Adipocyte (in vitro differentiated cells): ENCODE measurements around the gene DLG2.
A peak's percentile ranks its signal among the peaks of the same experiment; 100 is the strongest.

Source experiments
- DNase-seq: peaks from one replicate; pipeline ENCODE4 v3.0.0-alpha.2; 2015; ENCODE audit warnings: low read depth
- H3K27me3 ChIP-seq: replicated peaks from 2 replicates; pipeline ENCODE4 v1.7.0; 2013; ENCODE audit warnings: mild to moderate bottlenecking, low read length, moderate library complexity; ENCODE audit not compliant: control insufficient read depth, insufficient read depth
- H3K36me3 ChIP-seq: 2 replicates; pipeline ENCODE4 v1.7.0; 2013; ENCODE audit warnings: low read length, mild to moderate bottlenecking, moderate library complexity; ENCODE audit not compliant: control insufficient read depth, insufficient read depth, severe bottlenecking
- H3K4me1 ChIP-seq: 2 replicates; pipeline ENCODE4 v1.7.0; 2013; ENCODE audit warnings: mild to moderate bottlenecking, low read length, moderate library complexity; ENCODE audit not compliant: control insufficient read depth, insufficient read depth
- H3K4me3 ChIP-seq: 2 replicates; pipeline ENCODE4 v1.7.0; 2013; ENCODE audit warnings: mild to moderate bottlenecking, low read length, moderate library complexity
- H3K9ac ChIP-seq: 2 replicates; pipeline ENCODE4 v1.7.0; 2013; ENCODE audit warnings: mild to moderate bottlenecking, low read length, moderate library complexity
- H3K9me3 ChIP-seq: 2 replicates; pipeline ENCODE4 v1.7.0; 2013; ENCODE audit warnings: mild to moderate bottlenecking, low read length, moderate library complexity; ENCODE audit not compliant: control insufficient read depth

The DLG2 gene

DNA sequence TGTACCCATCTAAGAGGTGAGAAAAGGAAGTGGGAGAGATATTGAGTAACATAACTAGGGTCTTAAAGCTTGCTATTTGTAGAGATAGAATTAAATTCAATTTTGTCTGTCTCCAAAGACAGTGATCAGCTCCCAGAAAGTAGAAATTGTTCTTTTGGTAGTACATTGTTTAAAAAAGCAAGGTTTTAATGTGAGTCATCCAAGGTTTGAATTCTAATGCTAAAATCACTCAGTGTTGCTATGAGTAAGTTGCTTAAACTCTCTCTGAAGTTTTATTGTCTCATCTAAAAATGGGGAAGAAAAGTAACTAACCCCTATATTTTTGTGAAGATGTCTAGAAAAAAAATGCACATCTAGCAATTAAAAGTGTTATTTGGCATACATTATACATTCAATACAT, 1336.5 kb downstream of the DLG2 start:
- Histone ChIP-seq H3K9me3 (no peaks in the 10 kb centered on the region), H3K27me3 (no peaks in the 10 kb centered on the region), H3K4me1 (peaks cover 32% of the 10 kb centered on the region), H3K36me3 (no peaks in the 10 kb centered on the region), H3K4me3 (no peak overlapping the region), H3K9ac (no peak overlapping the region)
- peak; percentile 42 for DNase-seq

DNA sequence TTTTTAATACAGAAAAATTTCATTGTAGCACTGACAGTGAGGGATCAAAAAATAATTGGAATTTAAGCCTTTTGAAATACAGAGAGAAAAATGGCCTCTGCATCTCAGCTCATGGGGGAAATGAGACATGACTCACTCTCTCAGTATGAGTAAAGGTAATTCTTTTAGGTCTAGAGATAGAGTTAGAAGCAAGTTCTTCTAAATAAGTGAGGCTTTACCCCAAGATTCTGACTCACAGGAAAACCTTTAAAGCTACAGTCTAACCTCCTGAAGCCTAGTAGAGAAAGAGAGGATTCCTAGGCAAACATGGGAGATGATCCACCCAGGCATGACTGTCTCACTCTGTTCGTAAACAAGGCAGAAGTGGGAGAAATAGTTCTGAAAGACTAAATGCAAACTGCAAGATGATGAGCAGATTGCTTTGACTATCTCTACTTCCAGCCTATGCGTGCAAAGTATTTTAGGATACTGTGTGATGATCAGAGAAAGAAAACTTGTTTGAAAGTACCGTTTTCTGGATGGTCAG, 1337.7 kb downstream of the DLG2 start:
- peak; percentile 13 for DNase-seq
- H3K9ac ChIP-seq = no peak overlapping the region
- peaks cover 32% of the 10 kb centered on the region for H3K4me1 ChIP-seq
- no peaks in the 10 kb centered on the region for H3K9me3 ChIP-seq
- H3K4me3 ChIP-seq = no peak overlapping the region
- no peaks in the 10 kb centered on the region for H3K36me3 ChIP-seq
- no peaks in the 10 kb centered on the region for H3K27me3 ChIP-seq

DNA sequence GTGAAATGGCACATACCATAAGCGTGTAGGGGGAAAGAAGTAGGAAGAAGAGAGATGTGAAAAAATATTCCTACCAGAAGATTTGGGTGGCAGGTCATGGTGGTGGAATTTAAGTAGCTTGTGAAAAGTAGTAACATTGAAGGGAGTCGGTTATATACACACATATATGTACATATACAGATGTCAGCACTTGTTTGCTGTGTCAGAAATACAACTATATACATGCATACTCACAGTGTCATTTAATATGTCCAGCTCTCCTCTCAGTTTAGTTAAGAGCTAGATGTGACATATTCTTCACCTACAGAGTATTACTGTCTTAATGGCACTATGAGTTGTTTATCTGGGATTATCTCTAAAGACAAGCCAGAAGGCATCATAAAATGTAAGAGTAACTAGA, 1353.6 kb downstream of the DLG2 start:
- H3K4me1 ChIP-seq = no peaks in the 10 kb centered on the region
- H3K9me3 ChIP-seq = no peaks in the 10 kb centered on the region
- no peak overlapping the region for H3K4me3 ChIP-seq
- no peak overlapping the region for H3K9ac ChIP-seq
- no peaks in the 10 kb centered on the region for H3K27me3 ChIP-seq
- DNase-seq = no peak
- no peaks in the 10 kb centered on the region for H3K36me3 ChIP-seq

DNA sequence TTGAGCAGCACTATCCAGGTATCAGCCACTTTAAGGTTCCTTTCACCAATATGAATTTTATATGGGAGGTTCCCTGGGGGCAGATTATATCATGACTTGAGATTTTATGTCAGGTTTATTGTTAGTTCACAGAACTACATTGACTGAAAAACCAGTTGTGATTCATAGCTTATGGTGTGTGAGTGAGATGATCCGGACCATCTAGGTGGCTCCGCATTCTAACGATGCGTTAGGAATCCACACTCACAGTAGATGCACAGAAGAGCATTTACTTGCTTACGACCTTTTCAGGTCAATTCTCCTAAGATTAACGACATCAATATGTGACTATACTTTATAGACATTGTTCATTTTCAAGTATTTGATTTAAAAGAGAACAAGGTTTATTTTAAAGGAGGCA, 1356.7 kb downstream of the DLG2 start:
- Histone ChIP-seq H3K36me3 (no peaks in the 10 kb centered on the region), H3K9me3 (no peaks in the 10 kb centered on the region), H3K4me1 (no peaks in the 10 kb centered on the region), H3K9ac (no peak overlapping the region), H3K4me3 (no peak overlapping the region), H3K27me3 (no peaks in the 10 kb centered on the region)
- no peak for DNase-seq

DNA sequence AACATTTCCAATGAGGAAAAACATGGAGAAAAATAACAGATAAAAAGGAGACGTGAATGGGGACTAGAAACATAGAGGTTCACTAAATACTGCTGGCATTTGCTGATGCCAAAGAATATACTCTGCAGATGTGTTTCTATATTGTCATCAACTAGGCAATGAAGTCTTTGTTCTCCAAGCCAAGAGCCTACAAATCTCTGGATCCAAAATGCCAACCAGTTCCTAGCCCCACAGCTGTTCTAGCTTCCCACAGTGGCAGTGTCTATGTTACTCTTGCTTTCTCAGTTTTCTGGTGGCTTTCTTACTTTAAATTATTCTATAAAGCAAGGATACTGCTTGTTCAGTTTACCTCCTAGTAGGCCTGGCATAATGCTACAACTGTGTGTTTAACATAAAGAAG, 1363.1 kb downstream of the DLG2 start:
- Histone ChIP-seq H3K9me3 (no peaks in the 10 kb centered on the region), H3K4me1 (no peaks in the 10 kb centered on the region), H3K4me3 (no peak overlapping the region), H3K36me3 (no peaks in the 10 kb centered on the region), H3K27me3 (no peaks in the 10 kb centered on the region), H3K9ac (no peak overlapping the region)
- DNase-seq = no peak

DNA sequence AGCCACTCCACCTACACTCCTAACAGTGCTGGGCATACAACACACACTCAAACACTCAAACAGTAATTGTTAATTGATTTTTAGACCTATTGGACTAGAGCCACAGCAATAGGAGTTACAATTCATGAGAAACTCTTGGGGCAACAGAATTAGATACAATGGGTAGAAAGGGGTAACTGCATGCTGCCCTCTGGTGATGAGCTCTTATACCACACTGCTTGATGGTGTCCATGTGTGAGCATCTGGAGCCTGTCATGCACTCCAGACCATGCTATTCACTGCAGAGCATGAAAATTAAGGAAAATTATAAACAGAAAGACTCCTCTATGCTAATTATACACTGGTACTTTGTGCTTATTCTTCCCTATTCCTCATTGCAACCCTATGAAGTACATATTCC, 1365.4 kb downstream of the DLG2 start:
- Histone ChIP-seq H3K4me3 (no peak overlapping the region), H3K27me3 (no peaks in the 10 kb centered on the region), H3K9ac (no peak overlapping the region), H3K36me3 (no peaks in the 10 kb centered on the region), H3K4me1 (no peaks in the 10 kb centered on the region), H3K9me3 (no peaks in the 10 kb centered on the region)
- DNase-seq = no peak

DNA sequence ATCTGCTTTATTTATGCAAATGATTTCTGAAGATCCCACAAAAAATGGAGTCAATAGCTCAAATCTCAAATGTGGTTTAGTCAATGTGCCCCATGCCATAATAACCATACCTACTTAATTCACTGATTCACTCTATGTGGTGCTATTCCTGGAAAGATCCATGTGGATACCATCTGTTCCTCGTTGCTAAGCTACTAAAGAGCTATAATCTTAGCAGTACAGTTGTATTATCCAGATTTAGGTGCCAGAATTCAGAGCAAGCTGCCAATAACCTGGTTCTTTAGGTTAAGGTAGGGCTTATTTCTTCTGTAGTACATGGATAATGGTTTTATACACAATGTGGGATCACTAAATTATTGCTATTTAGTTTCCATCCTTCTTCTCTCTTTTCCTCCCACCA, 1366.3 kb downstream of the DLG2 start:
- Histone ChIP-seq H3K9ac (no peak overlapping the region), H3K4me1 (no peaks in the 10 kb centered on the region), H3K4me3 (no peak overlapping the region), H3K27me3 (no peaks in the 10 kb centered on the region), H3K36me3 (no peaks in the 10 kb centered on the region), H3K9me3 (no peaks in the 10 kb centered on the region)
- no peak for DNase-seq

DNA sequence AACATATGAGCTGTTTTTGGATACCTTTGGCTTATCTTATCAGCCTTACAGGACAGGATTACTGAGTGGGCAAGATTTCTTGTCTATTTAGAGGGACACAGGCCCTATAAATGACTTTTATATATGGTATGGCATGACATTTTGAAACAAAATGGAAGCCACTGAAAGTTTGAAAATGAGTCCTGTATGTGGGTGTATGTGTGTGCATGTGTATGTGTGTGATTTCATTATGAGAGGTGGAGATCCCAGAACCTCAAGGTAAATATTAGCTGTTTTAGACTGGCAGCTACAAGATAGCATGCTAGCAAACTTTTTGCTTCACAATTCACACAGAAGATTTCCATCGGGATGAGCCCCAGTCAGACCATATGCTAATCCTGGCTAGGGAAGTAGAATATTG, 1370.5 kb downstream of the DLG2 start:
- Histone ChIP-seq H3K9ac (no peak overlapping the region), H3K36me3 (no peaks in the 10 kb centered on the region), H3K4me3 (no peak overlapping the region), H3K27me3 (no peaks in the 10 kb centered on the region), H3K9me3 (no peaks in the 10 kb centered on the region), H3K4me1 (no peaks in the 10 kb centered on the region)
- DNase-seq = no peak

DNA sequence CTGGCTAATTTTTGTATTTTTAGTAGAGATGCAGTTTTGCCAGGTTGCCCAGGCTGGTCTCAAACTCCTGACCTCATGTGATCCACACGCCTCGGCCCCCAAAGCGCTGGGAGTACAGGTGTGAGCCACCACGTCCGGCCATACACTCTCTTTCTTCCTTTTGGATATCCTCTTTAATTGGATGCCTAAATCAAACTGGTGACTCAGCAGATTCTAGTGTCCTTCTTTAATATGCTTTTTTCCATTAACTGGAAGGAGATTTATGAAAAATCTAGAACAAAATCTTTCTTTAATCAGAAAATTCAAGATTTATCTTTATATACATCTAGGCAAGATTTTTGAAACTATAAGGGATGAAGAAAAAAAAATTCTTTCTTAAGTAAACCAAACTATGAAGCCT, 1371.7 kb downstream of the DLG2 start:
- H3K36me3 ChIP-seq = no peaks in the 10 kb centered on the region
- no peaks in the 10 kb centered on the region for H3K4me1 ChIP-seq
- no peaks in the 10 kb centered on the region for H3K27me3 ChIP-seq
- H3K9ac ChIP-seq = no peak overlapping the region
- DNase-seq = no peak
- no peaks in the 10 kb centered on the region for H3K9me3 ChIP-seq
- H3K4me3 ChIP-seq = no peak overlapping the region

DNA sequence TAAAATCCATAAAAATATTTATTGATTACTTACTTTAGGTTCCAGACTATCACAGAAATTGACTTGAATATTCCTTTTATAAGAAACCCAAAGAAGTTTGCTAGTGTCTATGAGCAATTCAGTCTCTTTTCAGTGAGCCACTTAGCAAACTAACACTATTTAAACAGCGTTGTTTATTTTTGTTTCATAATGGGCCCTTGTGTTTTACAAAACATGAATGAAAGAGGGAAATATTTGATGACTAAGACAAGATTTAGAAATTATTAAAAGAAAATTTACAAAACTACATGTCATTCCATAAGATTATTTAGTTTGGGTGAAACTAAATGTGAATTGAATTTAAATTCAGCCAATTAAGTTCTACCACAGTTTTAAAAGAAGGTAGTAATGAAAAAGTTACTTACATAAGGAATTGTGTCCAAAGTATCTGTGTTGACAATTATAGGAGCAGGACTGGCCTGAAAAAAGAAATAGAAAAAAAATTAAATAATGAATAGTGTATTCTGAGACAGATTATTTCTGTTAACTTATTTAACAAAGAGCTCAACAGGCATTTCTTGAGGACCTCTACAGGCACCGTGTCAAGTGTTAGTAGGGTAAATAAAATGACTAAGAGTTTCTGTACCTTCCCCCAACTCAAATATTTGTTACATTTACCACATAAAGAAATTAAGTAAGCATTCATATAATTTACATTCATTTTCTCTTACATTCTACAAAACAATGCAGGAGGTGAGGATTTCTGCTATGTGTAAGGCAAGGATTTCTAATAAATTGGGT, 1376.1 kb downstream of the DLG2 start:
- no peak overlapping the region for H3K4me3 ChIP-seq
- H3K27me3 ChIP-seq = no peaks in the 10 kb centered on the region
- no peak overlapping the region for H3K9ac ChIP-seq
- no peaks in the 10 kb centered on the region for H3K36me3 ChIP-seq
- no peak for DNase-seq
- H3K4me1 ChIP-seq = peaks cover 22% of the 10 kb centered on the region
- no peaks in the 10 kb centered on the region for H3K9me3 ChIP-seq

DNA sequence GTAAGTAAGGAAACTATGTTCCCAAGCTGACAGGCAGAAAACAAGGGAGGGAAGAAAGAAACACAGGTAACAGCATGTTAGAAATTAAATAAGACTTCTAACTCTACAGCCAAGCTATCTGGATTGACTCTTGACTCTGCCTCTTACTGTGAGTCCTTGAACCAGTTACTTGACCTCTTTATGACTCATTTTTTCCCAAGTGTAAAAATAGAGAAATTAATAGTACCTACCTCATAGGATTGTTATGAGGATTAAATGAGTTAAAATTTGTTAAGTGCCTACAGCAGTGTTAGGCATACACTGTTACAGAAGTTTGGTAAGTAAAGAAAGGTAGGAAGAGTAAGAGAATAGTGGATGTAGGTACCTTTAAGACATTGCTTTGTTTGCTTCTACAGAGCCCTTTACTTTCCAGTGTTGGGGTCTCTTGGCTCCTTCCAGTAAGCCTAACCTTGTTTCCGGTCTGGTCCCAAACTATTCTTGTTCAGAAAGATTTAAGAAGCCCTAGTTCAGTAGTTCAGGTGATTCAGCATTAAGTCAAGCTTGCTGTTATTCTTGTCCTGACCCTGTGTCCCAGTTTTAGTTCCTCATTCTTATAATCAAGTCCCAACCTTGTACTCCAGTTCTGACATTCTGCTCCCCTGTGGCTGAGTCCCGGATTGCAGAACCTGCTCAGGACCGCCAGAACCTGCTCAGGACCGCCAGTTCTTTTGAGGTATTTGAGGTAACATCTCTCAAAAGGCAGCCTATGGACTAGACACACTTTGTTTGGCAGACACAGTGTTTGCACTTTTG, 1377.6 kb downstream of the DLG2 start:
- H3K9me3 ChIP-seq = no peaks in the 10 kb centered on the region
- H3K9ac ChIP-seq = no peak overlapping the region
- DNase-seq = no peak
- no peaks in the 10 kb centered on the region for H3K36me3 ChIP-seq
- H3K4me3 ChIP-seq = no peak overlapping the region
- H3K27me3 ChIP-seq = no peaks in the 10 kb centered on the region
- peaks cover 30% of the 10 kb centered on the region for H3K4me1 ChIP-seq
